ENCODE measurements around the gene EIF3K. TPM values are rescaled to one million over a fixed set of nuclear protein-coding genes. Genes with fewer than 3 reads are reported as not detected.

Gene EIF3K
- total RNA-seq, 4 donors from 2014 or later: 405 to 531 (median 443) TPM

- TF ChIP-seq CTCF (IDR thresholded peaks at IDR 0.05; ENCODE audit: low read depth): no peak
Measured at GRCh38 chr19:38666663-38667511, 47.9 kb downstream of the EIF3K start.

- TF ChIP-seq CTCF (IDR thresholded peaks at IDR 0.05; ENCODE audit: low read depth): no peak
Measured at GRCh38 chr19:38667661-38668171, 48.7 kb downstream of the EIF3K start.

GRCh38 chr19:38669552-38669951, 50.6 kb downstream of the EIF3K start:
- TF ChIP-seq CTCF (IDR thresholded peaks at IDR 0.05; ENCODE audit: low read depth): no peak

GRCh38 chr19:38670921-38671398, 52.0 kb downstream of the EIF3K start:
- TF ChIP-seq CTCF (IDR thresholded peaks at IDR 0.05; ENCODE audit: low read depth): no peak

- no peak for TF ChIP-seq CTCF (IDR thresholded peaks at IDR 0.05; ENCODE audit: low read depth)
Measured at GRCh38 chr19:38671654-38672053, 52.7 kb downstream of the EIF3K start.

GRCh38 chr19:38673030-38673429, 54.0 kb downstream of the EIF3K start:
- TF ChIP-seq CTCF (IDR thresholded peaks at IDR 0.05; ENCODE audit: low read depth): no peak

GRCh38 chr19:38674388-38675171, 55.6 kb downstream of the EIF3K start:
- TF ChIP-seq CTCF (IDR thresholded peaks at IDR 0.05; ENCODE audit: low read depth): no peak

Measured in subcutaneous adipose tissue (tissue), 4 donors.